ENCODE results near the gene DNAJB11.
"Not testable (repeated sequence)": the region's sequence is repeated elsewhere in the genome, so short reads cannot be mapped to it uniquely, and the experiment has no call there.

- TF ChIP-seq, protein P1, sequence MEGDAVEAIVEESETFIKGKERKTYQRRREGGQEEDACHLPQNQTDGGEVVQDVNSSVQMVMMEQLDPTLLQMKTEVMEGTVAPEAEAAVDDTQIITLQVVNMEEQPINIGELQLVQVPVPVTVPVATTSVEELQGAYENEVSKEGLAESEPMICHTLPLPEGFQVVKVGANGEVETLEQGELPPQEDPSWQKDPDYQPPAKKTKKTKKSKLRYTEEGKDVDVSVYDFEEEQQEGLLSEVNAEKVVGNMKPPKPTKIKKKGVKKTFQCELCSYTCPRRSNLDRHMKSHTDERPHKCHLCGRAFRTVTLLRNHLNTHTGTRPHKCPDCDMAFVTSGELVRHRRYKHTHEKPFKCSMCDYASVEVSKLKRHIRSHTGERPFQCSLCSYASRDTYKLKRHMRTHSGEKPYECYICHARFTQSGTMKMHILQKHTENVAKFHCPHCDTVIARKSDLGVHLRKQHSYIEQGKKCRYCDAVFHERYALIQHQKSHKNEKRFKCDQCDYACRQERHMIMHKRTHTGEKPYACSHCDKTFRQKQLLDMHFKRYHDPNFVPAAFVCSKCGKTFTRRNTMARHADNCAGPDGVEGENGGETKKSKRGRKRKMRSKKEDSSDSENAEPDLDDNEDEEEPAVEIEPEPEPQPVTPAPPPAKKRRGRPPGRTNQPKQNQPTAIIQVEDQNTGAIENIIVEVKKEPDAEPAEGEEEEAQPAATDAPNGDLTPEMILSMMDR (IDR thresholded peaks at IDR 0.05) = not testable (repeated sequence)
- TF ChIP-seq POLR2A (IDR thresholded peaks at IDR 0.05) = not testable (repeated sequence)
Observed at GRCh38 chr3:186531694-186532093, 38.8 kb upstream of the DNAJB11 start.
